Esophagus muscularis mucosa (tissue), 3 donors: ENCODE measurements around the gene IL36A.

Source experiments
- POLR2A ChIP-seq: fragments of 450-650 bp; IDR thresholded peaks from one replicate; pipeline ENCODE4 v1.6.1; 2017; ENCODE audit warnings: antibody characterized with exemption, moderate library complexity, mild to moderate bottlenecking, low read depth
- TF ChIP-seq, protein P1 (sequence below), 3 experiments: fragments of 200-600 bp in 2 of 3; fragments of 450-650 bp in 1 of 3; sonication (generic) in 2 of 3; IDR thresholded peaks; one replicate each; pipeline ENCODE4 v1.5.1; 2017 to 2019; ENCODE audit warnings: antibody characterized with exemption in 3 of 3, mild to moderate bottlenecking in 2 of 3, moderate library complexity in 1 of 3

DNA sequence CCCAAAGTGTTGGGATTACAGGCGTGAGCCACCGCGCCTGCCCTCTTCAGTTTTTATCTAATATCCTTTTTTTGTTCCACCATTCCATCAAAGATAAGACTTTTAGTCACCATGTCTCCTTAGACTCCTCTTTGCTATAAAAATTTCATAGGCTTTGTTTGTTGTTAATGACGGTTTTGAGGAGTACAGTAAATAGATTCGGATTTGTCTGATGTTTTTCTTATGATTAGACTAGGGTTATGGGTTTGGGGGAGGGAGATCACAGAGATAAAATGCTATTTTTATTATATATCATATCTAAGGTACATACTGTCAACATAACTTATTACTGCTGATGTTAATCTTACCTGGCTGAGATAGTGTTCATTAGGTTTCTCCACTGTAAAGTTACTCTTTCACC, 41.2 kb downstream of the IL36A start:
- TF ChIP-seq, protein P1, sequence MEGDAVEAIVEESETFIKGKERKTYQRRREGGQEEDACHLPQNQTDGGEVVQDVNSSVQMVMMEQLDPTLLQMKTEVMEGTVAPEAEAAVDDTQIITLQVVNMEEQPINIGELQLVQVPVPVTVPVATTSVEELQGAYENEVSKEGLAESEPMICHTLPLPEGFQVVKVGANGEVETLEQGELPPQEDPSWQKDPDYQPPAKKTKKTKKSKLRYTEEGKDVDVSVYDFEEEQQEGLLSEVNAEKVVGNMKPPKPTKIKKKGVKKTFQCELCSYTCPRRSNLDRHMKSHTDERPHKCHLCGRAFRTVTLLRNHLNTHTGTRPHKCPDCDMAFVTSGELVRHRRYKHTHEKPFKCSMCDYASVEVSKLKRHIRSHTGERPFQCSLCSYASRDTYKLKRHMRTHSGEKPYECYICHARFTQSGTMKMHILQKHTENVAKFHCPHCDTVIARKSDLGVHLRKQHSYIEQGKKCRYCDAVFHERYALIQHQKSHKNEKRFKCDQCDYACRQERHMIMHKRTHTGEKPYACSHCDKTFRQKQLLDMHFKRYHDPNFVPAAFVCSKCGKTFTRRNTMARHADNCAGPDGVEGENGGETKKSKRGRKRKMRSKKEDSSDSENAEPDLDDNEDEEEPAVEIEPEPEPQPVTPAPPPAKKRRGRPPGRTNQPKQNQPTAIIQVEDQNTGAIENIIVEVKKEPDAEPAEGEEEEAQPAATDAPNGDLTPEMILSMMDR (IDR thresholded peaks at IDR 0.05) = no peak
- no peak for TF ChIP-seq POLR2A
